ENCODE data around the gene SLC35B2.

GRCh38 chr6:44276667-44277640, 19.6 kb upstream of the SLC35B2 start:
- TF ChIP-seq POLR2A (IDR thresholded peaks at IDR 0.05) (no peak), CTCF (IDR thresholded peaks at IDR 0.05) (no peak)
